Left forelimb (tissue), 1 donor: ENCODE measurements around the gene MEGF11.

Experiments used
- DNase-seq: peaks from one replicate; pipeline ENCODE4 v3.0.0-alpha.2; 2018; ENCODE audit warnings: low spot score

Gene MEGF11

GRCh38 chr15:65969865-65970816 is 283.4 kb downstream of the MEGF11 start:
- no peak for DNase-seq

GRCh38 chr15:65968511-65968910 is 285.0 kb downstream of the MEGF11 start:
- DNase-seq: no peak

- no peak for DNase-seq
Observed at GRCh38 chr15:65964792-65965433, 288.6 kb downstream of the MEGF11 start.

- no peak for DNase-seq
Observed at GRCh38 chr15:65963911-65964482, 289.6 kb downstream of the MEGF11 start.

GRCh38 chr15:65963358-65963757 is 290.2 kb downstream of the MEGF11 start:
- DNase-seq: no peak

- DNase-seq: no peak
Observed at GRCh38 chr15:65962187-65962586, 291.4 kb downstream of the MEGF11 start.

GRCh38 chr15:65960586-65960985 is 293.0 kb downstream of the MEGF11 start:
- no peak for DNase-seq

GRCh38 chr15:65958835-65959234 is 294.7 kb downstream of the MEGF11 start:
- no peak for DNase-seq

- DNase-seq: no peak
Observed at GRCh38 chr15:65957451-65957850, 296.1 kb downstream of the MEGF11 start.

GRCh38 chr15:65956899-65957298 is 296.7 kb downstream of the MEGF11 start:
- no peak for DNase-seq

- no peak for DNase-seq
Observed at GRCh38 chr15:65956307-65956706, 297.2 kb downstream of the MEGF11 start.

GRCh38 chr15:65954289-65954741 is 299.2 kb downstream of the MEGF11 start:
- DNase-seq: no peak

- DNase-seq: no peak
Observed at GRCh38 chr15:65953622-65954021, 299.9 kb downstream of the MEGF11 start.

GRCh38 chr15:65952391-65953053 is 301.0 kb downstream of the MEGF11 start:
- no peak for DNase-seq

- no peak for DNase-seq
Observed at GRCh38 chr15:65951007-65951406, 302.5 kb downstream of the MEGF11 start.

GRCh38 chr15:65949491-65949890 is 304.1 kb downstream of the MEGF11 start:
- DNase-seq: no peak

GRCh38 chr15:65949011-65949410 is 304.5 kb downstream of the MEGF11 start:
- DNase-seq: no peak

GRCh38 chr15:65948383-65948782 is 305.2 kb downstream of the MEGF11 start:
- DNase-seq: no peak

GRCh38 chr15:65947041-65947440 is 306.5 kb downstream of the MEGF11 start:
- no peak for DNase-seq

GRCh38 chr15:65945616-65946015 is 307.9 kb downstream of the MEGF11 start:
- DNase-seq: no peak

GRCh38 chr15:65944404-65944803 is 309.1 kb downstream of the MEGF11 start:
- DNase-seq: no peak

GRCh38 chr15:65942436-65942835 is 311.1 kb downstream of the MEGF11 start:
- DNase-seq: no peak

GRCh38 chr15:65940618-65940909 is 313.0 kb downstream of the MEGF11 start:
- no peak for DNase-seq
